Measurements from ENCODE around the gene OST4.

Gene OST4

GRCh38 chr2:27092696-27093429, 21.4 kb upstream of the OST4 start:
- no peak for DNase-seq

DNA sequence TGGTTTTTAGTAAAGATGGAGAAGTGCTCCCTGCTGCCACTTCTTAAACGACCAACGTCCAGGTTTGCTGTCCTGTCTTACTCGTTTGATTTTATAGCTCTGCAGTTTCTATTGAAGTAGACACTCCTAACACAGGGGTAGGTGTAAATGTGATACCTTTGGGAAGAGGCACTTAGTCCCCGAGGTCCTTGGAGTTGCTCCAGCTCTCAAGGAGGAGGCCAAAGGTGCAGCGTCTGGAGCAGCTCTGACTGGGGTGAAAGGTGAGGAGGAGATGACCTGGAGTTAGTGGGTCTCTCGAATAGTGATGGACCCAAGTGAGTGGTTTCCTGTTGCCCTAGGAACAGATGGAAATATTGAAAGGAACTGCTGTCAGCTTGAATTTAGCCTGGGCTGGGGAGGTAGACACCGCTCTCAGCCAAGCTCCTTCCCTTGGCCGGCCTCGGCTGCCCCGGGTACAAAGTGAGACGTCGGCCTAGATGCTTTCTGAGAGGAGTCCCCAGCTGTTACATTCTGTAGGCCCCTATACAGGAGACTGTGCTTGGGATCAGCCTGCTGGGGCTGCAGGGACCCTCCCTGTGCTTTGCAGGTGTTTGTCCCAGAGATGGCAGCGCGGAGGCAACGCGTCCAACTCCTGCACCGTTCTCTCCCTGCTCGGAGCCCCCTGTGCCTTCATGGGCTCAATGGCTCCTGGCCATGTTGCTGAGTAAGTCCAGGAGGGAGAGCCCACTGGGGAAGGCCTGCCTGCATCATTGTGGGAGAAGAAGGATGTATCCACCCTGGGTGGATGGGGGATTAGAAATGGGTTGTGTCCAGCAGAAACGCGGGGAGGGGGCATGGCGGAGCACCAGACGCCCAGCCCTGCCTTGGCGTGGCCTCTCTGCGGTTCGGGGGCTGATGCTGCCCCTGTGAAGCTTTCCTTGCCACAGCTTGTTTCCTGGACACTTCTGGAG, 20.6 kb upstream of the OST4 start:
- DNase-seq: no peak

DNA sequence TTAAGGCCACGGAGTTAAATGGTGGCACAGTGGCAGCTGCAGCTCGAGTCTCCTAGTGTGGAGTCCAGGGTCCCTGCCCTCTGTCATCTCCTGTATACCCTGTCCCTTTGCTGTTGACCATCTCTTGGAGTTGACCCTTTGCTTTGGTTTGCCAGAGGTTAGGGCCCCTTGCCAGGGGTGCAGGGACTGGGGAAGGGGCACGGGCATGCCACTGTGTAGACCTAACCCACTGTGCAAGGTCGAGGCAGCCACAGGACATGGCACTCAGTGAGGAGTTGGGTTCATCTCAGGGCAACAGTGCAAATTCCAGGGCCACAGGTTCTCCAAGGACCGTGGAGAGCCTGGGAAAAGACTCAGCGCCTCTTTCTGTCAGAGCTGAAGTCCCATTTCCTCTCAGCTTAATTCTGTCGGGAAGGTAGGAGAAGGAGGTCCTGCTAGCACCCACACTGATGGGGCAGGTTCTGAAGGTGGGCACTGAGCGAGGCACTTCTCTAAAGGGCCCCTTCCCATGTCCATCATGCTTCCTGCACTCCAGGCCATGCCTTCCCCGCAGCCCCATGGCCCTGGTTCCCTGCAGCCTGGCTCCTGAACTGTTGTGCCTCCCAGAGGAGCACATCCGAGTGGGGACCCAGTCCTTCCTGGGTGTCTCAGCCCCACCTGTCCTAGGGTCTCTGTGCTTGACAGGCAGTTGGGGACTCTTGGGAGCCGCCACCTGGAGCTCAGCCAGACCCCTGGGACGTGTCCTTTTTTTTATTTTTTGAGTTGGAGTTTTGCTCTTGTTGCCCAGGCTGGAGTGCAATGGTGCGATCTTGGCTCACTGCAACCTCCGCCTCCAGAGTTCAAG, 17.9 kb upstream of the OST4 start:
- DNase-seq: no peak

DNA sequence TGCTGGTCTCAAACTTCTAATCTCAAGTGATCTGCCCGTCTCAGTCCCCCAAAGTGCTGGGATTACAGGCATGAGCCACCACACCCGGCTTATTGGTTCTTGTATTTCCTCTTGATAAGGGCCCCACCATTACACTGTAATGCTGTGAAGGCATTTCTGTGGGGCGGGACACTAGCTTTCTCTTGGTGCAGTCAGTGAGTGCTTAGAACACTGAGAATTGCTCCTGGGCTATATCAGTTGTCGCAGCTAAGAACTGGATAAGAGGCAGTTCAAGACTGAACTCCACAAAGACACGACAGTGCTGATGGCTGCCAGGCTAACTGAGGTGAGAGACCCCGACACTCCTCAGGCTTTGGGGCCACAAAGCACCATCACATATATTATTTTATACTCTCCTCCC, 17.2 kb upstream of the OST4 start:
- no peak for DNase-seq

DNA sequence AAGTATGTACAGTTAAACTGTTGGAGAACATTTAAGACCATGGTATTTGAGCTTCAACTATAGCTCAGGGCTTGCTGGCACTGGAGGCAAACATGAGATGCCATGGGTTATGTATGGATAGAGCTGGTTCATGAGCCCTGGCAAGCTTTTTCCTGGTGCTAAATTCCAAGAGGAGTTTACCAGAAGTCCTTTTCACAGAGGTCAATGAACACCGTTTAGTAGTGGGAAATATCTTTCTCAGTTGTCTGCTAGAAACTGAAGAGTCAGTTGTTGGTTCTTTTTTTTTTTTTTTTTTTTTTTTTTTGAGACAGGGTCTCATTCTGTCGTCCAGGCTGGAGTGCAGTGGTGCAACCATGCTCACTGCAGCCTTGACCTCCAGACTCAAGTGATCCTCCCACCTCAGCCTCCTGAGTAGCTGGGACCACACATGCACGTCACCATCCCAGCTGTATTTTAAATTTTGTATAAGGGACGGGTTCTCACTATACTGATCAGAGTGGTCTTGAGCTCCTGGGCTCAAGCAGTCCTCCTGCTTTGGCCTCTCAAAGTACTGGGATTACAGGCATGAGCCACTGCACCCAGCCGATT, 16.5 kb upstream of the OST4 start:
- DNase-seq: no peak

- DNase-seq: peak; percentile 66
These were observed 15.5 kb upstream of the OST4 start, which contains the start of gene KHK for GRCh38 chr2:27086724-27087593. TSS of gene KHK (plus strand) at chr2:27086772. CDS start at chr2:27087260, 488 bp downstream.

- DNase-seq: peak; percentile 100
These were observed 14.8 kb upstream of the OST4 start for GRCh38 chr2:27086090-27086723.

DNA sequence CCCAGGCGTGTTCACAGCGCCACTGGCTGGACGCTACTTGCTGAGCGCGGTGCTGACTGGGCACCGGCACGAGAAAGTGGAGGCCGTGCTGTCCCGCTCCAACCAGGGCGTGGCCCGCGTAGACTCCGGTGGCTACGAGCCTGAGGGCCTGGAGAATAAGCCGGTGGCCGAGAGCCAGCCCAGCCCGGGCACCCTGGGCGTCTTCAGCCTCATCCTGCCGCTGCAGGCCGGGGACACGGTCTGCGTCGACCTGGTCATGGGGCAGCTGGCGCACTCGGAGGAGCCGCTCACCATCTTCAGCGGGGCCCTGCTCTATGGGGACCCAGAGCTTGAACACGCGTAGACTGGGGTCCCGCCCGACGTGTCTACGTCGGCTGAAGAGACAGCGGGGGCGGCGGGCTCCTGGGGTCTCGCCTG, 14.2 kb upstream of the OST4 start:
- peak; percentile 77 for DNase-seq

DNA sequence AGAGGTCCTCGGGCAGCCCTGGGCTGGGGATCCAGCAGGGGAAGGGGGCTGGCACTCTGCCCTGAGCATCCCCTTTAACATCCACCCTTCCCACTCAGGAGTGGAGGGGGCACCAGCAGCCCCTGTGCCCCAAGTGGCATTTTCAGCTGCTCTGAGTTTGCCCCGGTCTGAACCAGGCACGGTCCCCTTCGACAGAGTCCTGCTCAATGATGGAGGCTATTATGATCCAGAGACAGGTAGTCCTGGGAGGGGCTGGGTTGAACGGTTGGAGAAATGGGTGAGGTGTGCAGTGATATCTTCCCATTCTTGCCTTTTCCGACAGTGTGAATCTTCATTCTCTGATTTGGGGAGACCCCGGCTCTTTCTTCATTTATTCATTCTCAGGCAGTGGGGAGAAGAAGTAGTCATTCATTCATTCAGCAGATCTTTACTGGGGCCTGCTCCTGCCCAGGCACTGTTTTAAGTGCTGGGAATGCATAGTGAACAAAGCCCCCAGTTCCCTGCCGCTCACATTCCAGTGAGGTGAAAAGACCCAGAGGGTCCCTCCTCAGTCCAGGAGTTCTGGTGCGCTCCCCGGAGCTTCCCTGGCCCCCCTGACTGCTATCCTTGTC, 13.7 kb upstream of the OST4 start:
- no peak for DNase-seq

DNA sequence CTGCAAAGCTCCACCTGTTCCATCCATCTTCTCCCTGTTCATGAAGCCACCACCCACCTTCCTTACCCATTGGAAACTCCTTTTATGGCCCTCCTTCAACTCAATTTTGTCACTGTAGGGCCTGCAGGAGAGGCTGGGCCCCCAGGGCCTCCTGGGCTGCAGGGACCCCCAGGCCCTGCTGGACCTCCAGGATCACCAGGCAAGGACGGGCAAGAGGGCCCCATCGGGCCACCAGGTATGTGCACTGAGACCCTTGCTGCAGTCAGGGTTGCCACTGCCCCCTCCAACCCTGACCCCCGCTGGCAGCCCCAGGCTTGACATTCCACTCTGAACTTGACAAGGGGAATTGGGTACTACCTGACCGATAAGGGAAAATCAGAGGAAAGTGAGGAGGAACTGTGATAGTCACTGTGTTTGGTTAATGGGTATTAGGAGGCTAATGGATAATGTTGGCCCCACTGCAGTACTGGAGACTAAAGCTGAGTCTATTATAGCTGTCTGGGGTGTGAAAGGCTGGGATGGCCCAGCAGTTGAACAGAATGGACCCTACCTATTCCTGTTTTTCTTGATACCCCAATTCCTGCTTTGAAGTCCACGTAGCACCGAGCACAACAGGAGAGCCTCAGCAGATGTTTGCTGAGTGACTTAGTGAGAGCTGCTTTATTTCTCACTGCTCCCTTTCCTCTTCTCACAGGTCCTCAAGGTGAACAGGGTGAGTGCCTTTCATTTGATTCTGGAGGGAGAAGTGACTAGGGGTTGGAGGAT, 13.0 kb upstream of the OST4 start:
- no peak for DNase-seq

GRCh38 chr2:27083410-27084296, 12.2 kb upstream of the OST4 start:
- no peak for DNase-seq

GRCh38 chr2:27082773-27083409, 11.4 kb upstream of the OST4 start:
- no peak for DNase-seq

- DNase-seq: no peak
These were observed 10.7 kb upstream of the OST4 start for GRCh38 chr2:27081984-27082772.

GRCh38 chr2:27080603-27080936, 9.1 kb upstream of the OST4 start:
- DNase-seq: no peak

DNA sequence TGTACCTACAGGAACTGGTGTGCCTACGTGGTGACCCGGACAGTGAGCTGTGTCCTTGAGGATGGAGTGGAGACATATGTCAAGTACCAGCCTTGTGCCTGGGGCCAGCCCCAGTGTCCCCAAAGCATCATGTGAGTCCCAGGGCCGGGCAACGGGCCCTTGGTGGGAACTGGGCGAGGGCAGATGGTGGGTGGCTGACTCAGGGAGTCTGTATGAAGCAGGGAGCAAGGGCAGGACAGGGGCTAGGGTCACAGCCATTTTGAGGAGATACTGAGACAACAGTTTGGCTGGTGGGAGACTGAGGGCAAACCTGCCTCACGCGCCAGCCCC, 8.7 kb upstream of the OST4 start:
- no peak for DNase-seq

GRCh38 chr2:27079233-27080139, 8.0 kb upstream of the OST4 start:
- DNase-seq: no peak
